Neural progenitor cell (in vitro differentiated cells): Measurements from ENCODE around the gene PARS2.

Experiments used
- EZH2 ChIP-seq: fragments of 200-600 bp; sonication (generic); IDR thresholded peaks from 2 replicates; pipeline ENCODE4 v1.6.1; 2017; ENCODE audit warnings: antibody characterized with exemption, mild to moderate bottlenecking, moderate library complexity
- EZH2phosphoT487 ChIP-seq: fragments of 200-600 bp; sonication (generic); IDR thresholded peaks from 2 replicates; pipeline ENCODE4 v1.6.1; 2017; ENCODE audit warnings: antibody characterized with exemption
- TF ChIP-seq, protein P1 (sequence below): fragments of 200-600 bp; sonication (generic); IDR thresholded peaks from 2 replicates; pipeline ENCODE4 v1.5.1; 2017; ENCODE audit warnings: antibody characterized with exemption, mild to moderate bottlenecking

- TF ChIP-seq, protein P1, sequence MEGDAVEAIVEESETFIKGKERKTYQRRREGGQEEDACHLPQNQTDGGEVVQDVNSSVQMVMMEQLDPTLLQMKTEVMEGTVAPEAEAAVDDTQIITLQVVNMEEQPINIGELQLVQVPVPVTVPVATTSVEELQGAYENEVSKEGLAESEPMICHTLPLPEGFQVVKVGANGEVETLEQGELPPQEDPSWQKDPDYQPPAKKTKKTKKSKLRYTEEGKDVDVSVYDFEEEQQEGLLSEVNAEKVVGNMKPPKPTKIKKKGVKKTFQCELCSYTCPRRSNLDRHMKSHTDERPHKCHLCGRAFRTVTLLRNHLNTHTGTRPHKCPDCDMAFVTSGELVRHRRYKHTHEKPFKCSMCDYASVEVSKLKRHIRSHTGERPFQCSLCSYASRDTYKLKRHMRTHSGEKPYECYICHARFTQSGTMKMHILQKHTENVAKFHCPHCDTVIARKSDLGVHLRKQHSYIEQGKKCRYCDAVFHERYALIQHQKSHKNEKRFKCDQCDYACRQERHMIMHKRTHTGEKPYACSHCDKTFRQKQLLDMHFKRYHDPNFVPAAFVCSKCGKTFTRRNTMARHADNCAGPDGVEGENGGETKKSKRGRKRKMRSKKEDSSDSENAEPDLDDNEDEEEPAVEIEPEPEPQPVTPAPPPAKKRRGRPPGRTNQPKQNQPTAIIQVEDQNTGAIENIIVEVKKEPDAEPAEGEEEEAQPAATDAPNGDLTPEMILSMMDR: no peak
- TF ChIP-seq EZH2: no peak
- no peak for TF ChIP-seq EZH2phosphoT487
These were observed 16.9 kb upstream of the PARS2 start for GRCh38 chr1:54781023-54781723.
